ENCODE results near the gene ITPRIPL2.

DNA sequence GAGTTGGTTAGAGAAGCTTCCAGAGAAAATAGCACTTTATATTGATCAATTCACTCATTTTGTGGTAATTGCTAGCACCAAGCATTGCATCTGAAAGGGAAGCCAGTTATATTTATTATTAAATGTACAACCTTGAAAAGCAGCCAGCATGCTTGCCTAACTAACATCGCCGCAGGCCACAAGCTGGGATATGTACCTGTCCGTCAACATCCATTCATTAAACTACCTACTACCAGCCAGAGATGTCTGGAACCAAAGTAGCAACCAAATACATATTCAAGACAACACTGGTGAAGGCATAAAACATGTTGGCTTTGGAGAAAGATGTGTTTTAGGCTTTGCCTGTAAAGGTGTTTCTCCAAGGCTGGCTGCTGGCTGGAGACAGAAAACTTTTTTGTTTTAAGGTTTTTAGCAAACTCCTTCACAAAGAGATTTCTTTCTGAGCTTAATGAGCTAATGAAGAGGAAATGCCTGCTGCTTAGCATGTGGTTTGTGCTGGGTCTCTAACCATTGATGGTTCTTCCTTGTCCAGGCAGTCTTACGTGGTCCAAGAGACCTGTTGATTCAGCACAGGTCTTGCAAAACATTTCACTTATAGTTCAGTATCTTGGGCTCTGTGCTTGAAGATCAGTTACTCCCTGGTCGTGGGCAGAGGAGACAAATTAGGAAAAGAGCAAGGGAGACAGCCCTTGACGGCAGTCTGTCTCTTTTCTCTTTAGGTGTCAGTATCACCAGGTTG, 3.1 kb downstream of the ITPRIPL2 start:
- TF ChIP-seq, protein P1, sequence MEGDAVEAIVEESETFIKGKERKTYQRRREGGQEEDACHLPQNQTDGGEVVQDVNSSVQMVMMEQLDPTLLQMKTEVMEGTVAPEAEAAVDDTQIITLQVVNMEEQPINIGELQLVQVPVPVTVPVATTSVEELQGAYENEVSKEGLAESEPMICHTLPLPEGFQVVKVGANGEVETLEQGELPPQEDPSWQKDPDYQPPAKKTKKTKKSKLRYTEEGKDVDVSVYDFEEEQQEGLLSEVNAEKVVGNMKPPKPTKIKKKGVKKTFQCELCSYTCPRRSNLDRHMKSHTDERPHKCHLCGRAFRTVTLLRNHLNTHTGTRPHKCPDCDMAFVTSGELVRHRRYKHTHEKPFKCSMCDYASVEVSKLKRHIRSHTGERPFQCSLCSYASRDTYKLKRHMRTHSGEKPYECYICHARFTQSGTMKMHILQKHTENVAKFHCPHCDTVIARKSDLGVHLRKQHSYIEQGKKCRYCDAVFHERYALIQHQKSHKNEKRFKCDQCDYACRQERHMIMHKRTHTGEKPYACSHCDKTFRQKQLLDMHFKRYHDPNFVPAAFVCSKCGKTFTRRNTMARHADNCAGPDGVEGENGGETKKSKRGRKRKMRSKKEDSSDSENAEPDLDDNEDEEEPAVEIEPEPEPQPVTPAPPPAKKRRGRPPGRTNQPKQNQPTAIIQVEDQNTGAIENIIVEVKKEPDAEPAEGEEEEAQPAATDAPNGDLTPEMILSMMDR (IDR thresholded peaks at IDR 0.05): no peak
- TF ChIP-seq POLR2A (IDR thresholded peaks at IDR 0.05): no peak
